B cell (primary cell): ENCODE results near the gene DCLK1. TPM values are rescaled to one million over a fixed set of nuclear protein-coding genes. Genes with fewer than 3 reads are reported as not detected.
"Not testable (repeated sequence)": the region's sequence is repeated elsewhere in the genome, so short reads cannot be mapped to it uniquely, and the experiment has no call there.

Source experiments
- ATAC-seq: fragments of 200-7000 bp; cut with Tn5 transposase; one replicate; pipeline ENCODE4 v1.10.0; 2021; ENCODE audit warnings: low read depth, mild to moderate bottlenecking, moderate number of reproducible peaks, moderate library complexity
- CTCF ChIA-PET: fragments of 350-600 bp; sonication (Branson Sonifier 250); formaldehyde crosslinking; loops from one replicate; lab custom pipeline; 2021; ENCODE audit warnings: antibody characterized with exemption, inconsistent platforms; lab: Charles Lee
- POLR2A ChIA-PET: fragments of 350-600 bp; sonication (Branson Sonifier 250); formaldehyde crosslinking; loops from one replicate; lab custom pipeline; 2021; ENCODE audit warnings: antibody characterized with exemption; lab: Charles Lee
- DNase-seq: peaks from one replicate; pipeline ENCODE4 v3.0.0; 2013
- H2AFZ ChIP-seq: 2 replicates; pipeline ENCODE4 v1.6.1; 2012; ENCODE audit warnings: mild to moderate bottlenecking, low read depth, low read length; ENCODE audit not compliant: insufficient read depth, poor library complexity, severe bottlenecking
- H3K27ac ChIP-seq, 2 donors: 1 replicate in 1 of 2; 2 replicates in 1 of 2; pipeline ENCODE4 v1.5.1; 2012 to 2013; ENCODE audit warnings: low read length in 2 of 2, mild to moderate bottlenecking in 2 of 2, moderate library complexity in 1 of 2
- H3K27me3 ChIP-seq, 4 experiments: fragments of 200-600 bp in 1 of 4; sonication (generic) in 1 of 4; replicated peaks in 1 of 4; 1 replicate in 2 of 4; 2 replicates in 2 of 4; pipeline versions ENCODE4 v1.6.1 to v1.7.0; 2013 to 2016; ENCODE audit warnings: low read length in 3 of 4, mild to moderate bottlenecking in 2 of 4, mixed read lengths in 1 of 4, moderate library complexity in 1 of 4; ENCODE audit not compliant: insufficient read depth in 4 of 4, control insufficient read depth in 3 of 4; ENCODE audit errors: control extremely low read depth in 1 of 4
- H3K36me3 ChIP-seq, 2 experiments: replicated peaks in 1 of 2; 1 replicate in 1 of 2; 2 replicates in 1 of 2; pipeline versions ENCODE4 v1.6.1 to v1.7.1; 2013; ENCODE audit warnings: low read length in 1 of 2; ENCODE audit not compliant: insufficient read depth in 2 of 2, control insufficient read depth in 1 of 2; ENCODE audit errors: control extremely low read depth in 1 of 2, extremely low read depth in 1 of 2
- H3K4me1 ChIP-seq, 2 donors: fragments of 200-600 bp in 1 of 2; sonication (generic) in 1 of 2; 1 replicate in 1 of 2; 2 replicates in 1 of 2; pipeline versions ENCODE4 v1.5.1 to v1.6.1; 2013 to 2017; ENCODE audit warnings: low read length in 2 of 2; ENCODE audit not compliant: control insufficient read depth in 2 of 2, insufficient read depth in 2 of 2
- H3K4me2 ChIP-seq: replicated peaks from 2 replicates; pipeline ENCODE3; 2012; ENCODE audit warnings: mild to moderate bottlenecking, low read depth, low read length; ENCODE audit not compliant: poor library complexity, severe bottlenecking
- H3K4me3 ChIP-seq, 5 experiments: fragments of 200-600 bp in 1 of 5; sonication (generic) in 1 of 5; 1 replicate in 3 of 5; 2 replicates in 2 of 5; pipeline versions ENCODE4 v1.5.1 to v1.7.0; 2011 to 2016; ENCODE audit warnings: low read length in 4 of 5, mild to moderate bottlenecking in 4 of 5, low read depth in 2 of 5, control low read depth in 1 of 5, moderate library complexity in 1 of 5; ENCODE audit not compliant: insufficient read depth in 1 of 5; ENCODE audit errors: control extremely low read depth in 1 of 5, extremely low read depth in 1 of 5
- H3K79me2 ChIP-seq: fragments of 200-600 bp; sonication (generic); one replicate; pipeline ENCODE4 v1.6.0; 2016; ENCODE audit warnings: low read length; ENCODE audit not compliant: control insufficient read depth, insufficient read depth
- H3K9ac ChIP-seq: fragments of 200-600 bp; sonication (generic); 2 replicates; pipeline ENCODE4 v1.6.1; 2017; ENCODE audit warnings: mild to moderate bottlenecking, low read length, moderate library complexity
- H3K9me3 ChIP-seq, 3 donors: one replicate each; pipeline versions ENCODE4 v1.6.1 to v1.7.1; 2013; ENCODE audit warnings: low read length in 2 of 3; ENCODE audit not compliant: control insufficient read depth in 2 of 3, insufficient read depth in 1 of 3; ENCODE audit errors: control extremely low read depth in 1 of 3
- H4K20me1 ChIP-seq: 2 replicates; pipeline ENCODE4 v1.6.0; 2012; ENCODE audit warnings: mild to moderate bottlenecking, low read length; ENCODE audit not compliant: insufficient read depth, control insufficient read depth, poor library complexity, severe bottlenecking
- H3K27ac Mint-ChIP-seq: one replicate; pipeline ENCODE4 v1.8.0; 2021; ENCODE audit warnings: mixed read lengths
- H3K27me3 Mint-ChIP-seq: one replicate; pipeline ENCODE4 v1.8.0; 2021; ENCODE audit warnings: mixed read lengths
- H3K4me1 Mint-ChIP-seq: one replicate; pipeline ENCODE4 v1.8.0; 2021; ENCODE audit warnings: mixed read lengths
- H3K4me3 Mint-ChIP-seq: one replicate; pipeline ENCODE4 v1.8.0; 2021; ENCODE audit warnings: mixed read lengths
- H3K9me3 Mint-ChIP-seq: one replicate; pipeline ENCODE4 v1.8.0; 2022; ENCODE audit warnings: mixed read lengths; ENCODE audit not compliant: insufficient read depth
- EZH2 ChIP-seq: IDR thresholded peaks from 2 replicates; pipeline ENCODE4 v1.6.1; 2012; ENCODE audit warnings: borderline replicate concordance, low read depth, mild to moderate bottlenecking, moderate library complexity, low read length; ENCODE audit not compliant: insufficient read depth, poor library complexity, severe bottlenecking
- WGBS: methylation state at CpG from one replicate; pipeline ENCODE4 v1.1.5; 2013; ENCODE audit warnings: missing lambda C conversion rate; ENCODE audit not compliant: insufficient coverage; 5-methylcytosine and 5-hydroxymethylcytosine counted together
- intact Hi-C: fragments of 100-400 bp; cut with micrococcal nuclease; formaldehyde crosslinking; loops from one replicate; pipeline ENCODE4 v1.10.0; 2022
- polyA plus RNA-seq: library from polyadenylated mRNA; depleted of rRNA; stranded (reverse); fragments of >200 nt; gene quantifications from 2 replicates; pipeline ENCODE4 v1.2.3, GENCODE V29; 2012
- total RNA-seq, 2 donors: library from RNA; stranded (reverse); fragments of 120-200 nt in 1 of 2; gene quantifications; 1 replicate in 1 of 2; 2 replicates in 1 of 2; pipeline versions ENCODE4 v1.2.3 to v1.2.4, GENCODE V29; 2013 to 2022
- TF ChIP-seq, protein P1 (sequence below): fragments of 200-600 bp; IDR thresholded peaks from one replicate; pipeline ENCODE4 v1.8.0; 2022; ENCODE audit warnings: antibody characterized with exemption, mild to moderate bottlenecking

Gene DCLK1
- total and polyA plus RNA-seq, 2 donors (not counting 1 experiment from before 2014, with no cell fraction given) = not detected

GRCh38 chr13:36105726-36106125 is 25.5 kb downstream of the DCLK1 start:
- no peak for ATAC-seq
- intact Hi-C loops = no loop called here
- CTCF ChIA-PET = no interaction called here
- Histone ChIP-seq H3K27ac (no peak overlapping the region), H3K4me2 (no peak overlapping the region), H3K9ac (no peak overlapping the region), H3K4me3 (no peak overlapping the region), H3K27me3 (no peaks in the 10 kb centered on the region), H4K20me1 (no peaks in the 10 kb centered on the region), H3K79me2 (no peaks in the 10 kb centered on the region), H3K36me3 (no peaks in the 10 kb centered on the region), H2AFZ (no peak overlapping the region), H3K4me1 (no peaks in the 10 kb centered on the region), H3K9me3 (peaks cover 0 to 6% (median 0%) of the 10 kb centered on the region in 3 donors)
- TF ChIP-seq, protein P1, sequence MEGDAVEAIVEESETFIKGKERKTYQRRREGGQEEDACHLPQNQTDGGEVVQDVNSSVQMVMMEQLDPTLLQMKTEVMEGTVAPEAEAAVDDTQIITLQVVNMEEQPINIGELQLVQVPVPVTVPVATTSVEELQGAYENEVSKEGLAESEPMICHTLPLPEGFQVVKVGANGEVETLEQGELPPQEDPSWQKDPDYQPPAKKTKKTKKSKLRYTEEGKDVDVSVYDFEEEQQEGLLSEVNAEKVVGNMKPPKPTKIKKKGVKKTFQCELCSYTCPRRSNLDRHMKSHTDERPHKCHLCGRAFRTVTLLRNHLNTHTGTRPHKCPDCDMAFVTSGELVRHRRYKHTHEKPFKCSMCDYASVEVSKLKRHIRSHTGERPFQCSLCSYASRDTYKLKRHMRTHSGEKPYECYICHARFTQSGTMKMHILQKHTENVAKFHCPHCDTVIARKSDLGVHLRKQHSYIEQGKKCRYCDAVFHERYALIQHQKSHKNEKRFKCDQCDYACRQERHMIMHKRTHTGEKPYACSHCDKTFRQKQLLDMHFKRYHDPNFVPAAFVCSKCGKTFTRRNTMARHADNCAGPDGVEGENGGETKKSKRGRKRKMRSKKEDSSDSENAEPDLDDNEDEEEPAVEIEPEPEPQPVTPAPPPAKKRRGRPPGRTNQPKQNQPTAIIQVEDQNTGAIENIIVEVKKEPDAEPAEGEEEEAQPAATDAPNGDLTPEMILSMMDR = no peak
- TF ChIP-seq EZH2 = no peak
- no peak overlapping the region for H3K27ac Mint-ChIP-seq
- DNase-seq = no peak
- no peaks in the 10 kb centered on the region for H3K27me3 Mint-ChIP-seq
- H3K4me3 Mint-ChIP-seq = no peak overlapping the region
- WGBS = 48% methylated on average over 3 of the region's 3 CpGs
- H3K9me3 Mint-ChIP-seq = no peaks in the 10 kb centered on the region
- POLR2A ChIA-PET = no interaction called here
- no peaks in the 10 kb centered on the region for H3K4me1 Mint-ChIP-seq

- Histone ChIP-seq H2AFZ (no peak overlapping the region), H3K27ac (no peak overlapping the region), H3K36me3 (no peaks in the 10 kb centered on the region), H3K4me3 (no peak overlapping the region), H3K4me1 (no peaks in the 10 kb centered on the region), H3K9me3 (peaks cover 0 to 6% (median 0%) of the 10 kb centered on the region in 3 donors), H3K79me2 (no peaks in the 10 kb centered on the region), H3K27me3 (no peaks in the 10 kb centered on the region), H4K20me1 (no peaks in the 10 kb centered on the region), H3K9ac (no peak overlapping the region), H3K4me2 (no peak overlapping the region)
- ATAC-seq (no peak), DNase-seq (no peak)
- no peaks in the 10 kb centered on the region for H3K4me1 Mint-ChIP-seq
- ChIA-PET CTCF (no interaction called here), POLR2A (no interaction called here)
- H3K27me3 Mint-ChIP-seq = no peaks in the 10 kb centered on the region
- no peaks in the 10 kb centered on the region for H3K9me3 Mint-ChIP-seq
- TF ChIP-seq EZH2 = no peak
- TF ChIP-seq, protein P1 = no peak
- no peak overlapping the region for H3K27ac Mint-ChIP-seq
- 85% methylated on average over 4 of the region's 4 CpGs for WGBS
- H3K4me3 Mint-ChIP-seq = no peak overlapping the region
- intact Hi-C loops = no loop called here
Observed at GRCh38 chr13:36102721-36103120, 28.5 kb downstream of the DCLK1 start.

DNA sequence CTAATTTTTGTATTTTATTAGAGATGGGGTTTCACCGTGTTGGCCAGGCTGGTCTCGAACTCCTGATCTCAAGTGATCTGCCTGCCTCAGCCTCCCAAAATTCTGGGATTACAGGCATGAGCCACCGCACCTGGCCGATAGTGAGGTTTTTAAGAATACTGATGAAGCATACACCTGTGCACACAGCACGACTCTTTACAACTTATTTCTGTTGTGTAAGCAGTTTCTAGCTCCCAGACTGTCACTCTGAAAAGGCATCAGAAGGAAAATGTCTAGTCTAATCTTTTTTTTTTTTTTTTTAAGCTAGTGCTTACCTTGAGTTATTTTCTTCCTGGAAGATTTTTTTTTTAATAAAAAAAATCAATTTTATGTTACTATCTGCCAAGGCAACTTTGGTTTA is 29.3 kb downstream of the DCLK1 start:
- POLR2A ChIA-PET, H3K4me1 Mint-ChIP-seq, H4K20me1 ChIP-seq, H3K9me3 Mint-ChIP-seq, DNase-seq, H3K36me3 ChIP-seq, CTCF ChIA-PET, H3K4me1 ChIP-seq, H3K4me3 ChIP-seq, H3K4me2 ChIP-seq, H3K27me3 ChIP-seq, H3K4me3 Mint-ChIP-seq, H3K9me3 ChIP-seq, ATAC-seq, intact Hi-C loops, H3K27ac ChIP-seq, H3K79me2 ChIP-seq, H3K27me3 Mint-ChIP-seq, H3K27ac Mint-ChIP-seq, H3K9ac ChIP-seq, H2AFZ ChIP-seq: not testable (repeated sequence)
- WGBS = 97% methylated on average over 5 of the region's 5 CpGs
